ENCODE measurements around the gene SETD2. TPM values are rescaled to one million over a fixed set of nuclear protein-coding genes. Genes with fewer than 3 reads are reported as not detected.

Gene SETD2
- total and polyA plus RNA-seq, 2 of the 8 experiments (the other 6 are each of a cell fraction or from before 2014, with no cell fraction given), result 15.7 to 46.3 TPM

- H2AK5ac ChIP-seq (ENCODE audit: low read depth, low read length), result no peak overlapping the region
- H4K91ac ChIP-seq (replicated peaks; ENCODE audit: insufficient read length, low read length), result no peak overlapping the region
- no peaks in the 10 kb centered on the region for H3K79me2 ChIP-seq (ENCODE audit: control insufficient read depth in 1 of 2, insufficient read depth in 2 of 2, low read length in 2 of 2)
- ChIA-PET POLR2A (ENCODE audit: partially characterized antibody) (interaction anchor here (1.4 to 2.8 kb wide), 2 partner anchors 9 to 90 kb away, joined by 3 to 15 read pairs; no protein-coding TSS in a partner anchor), CTCF (ENCODE audit: partially characterized antibody) (interaction anchor here (0.9 kb wide), 1 partner anchor 305 kb away, joined by 3 read pairs; no protein-coding TSS in a partner anchor)
- no peaks in the 10 kb centered on the region for H4K20me1 ChIP-seq (replicated peaks in 1 of 2; ENCODE audit: control insufficient read depth in 1 of 2, insufficient read depth in 2 of 2, low read length in 2 of 2)
- no peak overlapping the region for H2BK12ac ChIP-seq (ENCODE audit: low read depth, low read length)
- H3K14ac ChIP-seq (ENCODE audit: insufficient read length), result no peak overlapping the region
- peaks cover 0 to 26% (median 16%) of the 10 kb centered on the region in 4 experiments; a peak in 5 of 8 replicates for H3K36me3 ChIP-seq (ENCODE audit: control insufficient read depth in 2 of 4, insufficient read depth in 4 of 4, low read length in 3 of 4)
- no peaks in the 10 kb centered on the region for H3K23me2 ChIP-seq (ENCODE audit: low read depth, low read length)
- no peak overlapping the region for H2BK5ac ChIP-seq (ENCODE audit: low read depth, low read length)
- DNase-seq (ENCODE audit: low read depth in 1 of 2, low spot score in 2 of 2) (no peak), FAIRE-seq (no peak)
- no peak overlapping the region for H3K56ac ChIP-seq (replicated peaks; ENCODE audit: insufficient read length, low read depth, low read length)
- no peak overlapping the region for H4K5ac ChIP-seq (ENCODE audit: insufficient read length, low read depth, low read length)
- no peak overlapping the region for H3K4me2 ChIP-seq (ENCODE audit: insufficient read depth in 1 of 2, low read depth in 2 of 2, low read length in 2 of 2)
- peaks cover 0 to 2% (median 0%) of the 10 kb centered on the region in 4 experiments; a peak in 2 of 7 replicates for H3K4me1 ChIP-seq (replicated peaks in 1 of 4; ENCODE audit: control insufficient read depth in 3 of 4, insufficient read depth in 4 of 4, low read length in 3 of 4)
- H3K79me1 ChIP-seq (ENCODE audit: low read depth, low read length), result no peaks in the 10 kb centered on the region
- no peak overlapping the region for H2BK15ac ChIP-seq (ENCODE audit: low read length)
- H3K18ac ChIP-seq (ENCODE audit: extremely low read depth, low read length), result no peak overlapping the region
- no peaks in the 10 kb centered on the region for H3K27me3 ChIP-seq (replicated peaks in 1 of 4; ENCODE audit: control insufficient read depth in 3 of 4, extremely low read depth in 1 of 4, insufficient read depth in 3 of 4, low read length in 3 of 4)
- H3K9me3 ChIP-seq (ENCODE audit: insufficient read depth in 2 of 2, low read depth in 1 of 2, low read length in 1 of 2), result no peaks in the 10 kb centered on the region
- no peak overlapping the region for H3K9ac ChIP-seq (replicated peaks in 1 of 4; ENCODE audit: extremely low read depth in 1 of 4, low read depth in 3 of 4, low read length in 3 of 4)
- no peak overlapping the region for H3K23ac ChIP-seq (ENCODE audit: insufficient read length)
- WGBS, 2 experiments (ENCODE audit: extremely low coverage in 1 of 2, insufficient coverage in 1 of 2, insufficient read length in 1 of 2, insufficient replicate concordance in 2 of 2, low coverage in 1 of 2, low lambda C conversion rate in 2 of 2, missing lambda C conversion rate in 1 of 2), result 88% methylated on average over 1 of the region's 1 CpG; no CpG with 5 or more reads in 1 of the 2 experiments
- H3K27ac ChIP-seq (ENCODE audit: low read depth, low read length), result no peak overlapping the region
- H2AFZ ChIP-seq (ENCODE audit: low read length), result no peak overlapping the region
- H2BK120ac ChIP-seq (replicated peaks; ENCODE audit: low read depth, low read length), result no peak overlapping the region
- H3K4me3 ChIP-seq (ENCODE audit: extremely low read depth in 1 of 4, insufficient read depth in 2 of 4, low read depth in 3 of 4, low read length in 4 of 4), result no peak overlapping the region
- H3K4ac ChIP-seq (replicated peaks; ENCODE audit: insufficient read length, low read depth, low read length), result no peak overlapping the region
- H2BK20ac ChIP-seq (ENCODE audit: low read length), result no peak overlapping the region
- H4K8ac ChIP-seq (ENCODE audit: extremely low read depth, insufficient read depth, low read length), result no peak overlapping the region
- TF ChIP-seq GTF2F1 (IDR thresholded peaks at IDR 0.05; ENCODE audit: borderline replicate concordance, low read depth, low read length), result no peak
- TF ChIP-seq MAX (IDR thresholded peaks at IDR 0.05), result no peak
- TF ChIP-seq SAP30 (IDR thresholded peaks at IDR 0.05; ENCODE audit: insufficient read depth, insufficient replicate concordance, low read length), result no peak
- TF ChIP-seq RNF2 (IDR thresholded peaks at IDR 0.05; ENCODE audit: borderline replicate concordance, low read depth, low read length, missing control alignments, poor library complexity, severe bottlenecking), result no peak
- TF ChIP-seq EZH2 (IDR thresholded peaks at IDR 0.05; ENCODE audit: low read depth, low read length, severe bottlenecking), result no peak
- TF ChIP-seq NRF1 (IDR thresholded peaks at IDR 0.05; ENCODE audit: low read depth, low read length), result no peak
- no peak for TF ChIP-seq CHD2 (IDR thresholded peaks at IDR 0.05; ENCODE audit: low read length)
- no peak for TF ChIP-seq JUND (IDR thresholded peaks at IDR 0.05; ENCODE audit: low read length)
- no peak for TF ChIP-seq HDAC2 (IDR thresholded peaks at IDR 0.05; ENCODE audit: borderline replicate concordance in 1 of 2, low read depth in 2 of 2, low read length in 2 of 2)
- no peak for TF ChIP-seq EP300 (IDR thresholded peaks at IDR 0.05; ENCODE audit: borderline replicate concordance in 1 of 2, low read depth in 2 of 2, low read length in 2 of 2)
- TF ChIP-seq TAF7 (optimal IDR thresholded peaks at IDR 0.05; ENCODE audit: borderline replicate concordance, low read depth, low read length), result no peak
- no peak for TF ChIP-seq SP4 (IDR thresholded peaks at IDR 0.05; ENCODE audit: low read length)
- no peak for TF ChIP-seq POLR2A (IDR thresholded peaks at IDR 0.05; ENCODE audit: control extremely low read depth in 1 of 2, low read depth in 2 of 2, low read length in 2 of 2)
These were observed 144.7 kb downstream of the SETD2 start for GRCh38 chr3:47019201-47019600.

Measured in H1 (cell line).